ENCODE measurements around the gene CLRN1. TPM values are rescaled to one million over a fixed set of nuclear protein-coding genes. Genes with fewer than 3 reads are reported as not detected.

The CLRN1 gene
- total and polyA plus RNA-seq, 7 donors, result not detected

- Histone ChIP-seq H3K4me1 (no peaks in the 10 kb centered on the region), H3K4me3 (no peak overlapping the region)
These were observed 59.2 kb downstream of the CLRN1 start for GRCh38 chr3:150913133-150913922.

GRCh38 chr3:150912501-150912900 is 60.0 kb downstream of the CLRN1 start:
- no peak overlapping the region for H3K4me3 ChIP-seq
- intact Hi-C loops (cut with DNase I), result no loop called here
- DNase-seq, result no peak
- TF ChIP-seq CTCF (IDR thresholded peaks at IDR 0.05) (no peak), POLR2AphosphoS5 (IDR thresholded peaks at IDR 0.05) (no peak), EP300 (IDR thresholded peaks at IDR 0.05) (no peak), POLR2A (IDR thresholded peaks at IDR 0.05) (no peak)
- H3K36me3 ChIP-seq, result no peaks in the 10 kb centered on the region
- H3K4me1 ChIP-seq, result no peaks in the 10 kb centered on the region
- H3K27me3 ChIP-seq, result no peaks in the 10 kb centered on the region
- H3K9me3 ChIP-seq, result no peaks in the 10 kb centered on the region
- no peak overlapping the region for H3K27ac ChIP-seq
- WGBS, 2 donors, result 60 to 77% methylated on average over 3 of the region's 3 CpGs

More at GRCh38 chr3:150913133-150913922, 59.2 kb downstream of the CLRN1 start:
- 79% methylated on average over 4 of the region's 4 CpGs for WGBS, 2 donors
- intact Hi-C loops (cut with DNase I), result no loop called here
- H3K27me3 ChIP-seq, result no peaks in the 10 kb centered on the region
- no peak for DNase-seq
- H3K9me3 ChIP-seq, result no peaks in the 10 kb centered on the region
- H3K27ac ChIP-seq, result no peak overlapping the region
- no peaks in the 10 kb centered on the region for H3K36me3 ChIP-seq
- no peak for TF ChIP-seq CTCF (IDR thresholded peaks at IDR 0.05)
- TF ChIP-seq EP300 (IDR thresholded peaks at IDR 0.05), result no peak
- no peak for TF ChIP-seq POLR2A (IDR thresholded peaks at IDR 0.05)
- TF ChIP-seq POLR2AphosphoS5 (IDR thresholded peaks at IDR 0.05), result no peak

GRCh38 chr3:150911771-150912170 is 60.8 kb downstream of the CLRN1 start:
- intact Hi-C loops (cut with DNase I), result no loop called here
- TF ChIP-seq CTCF (IDR thresholded peaks at IDR 0.05) (no peak), POLR2A (IDR thresholded peaks at IDR 0.05) (no peak), EP300 (IDR thresholded peaks at IDR 0.05) (no peak), POLR2AphosphoS5 (IDR thresholded peaks at IDR 0.05) (no peak)
- Histone ChIP-seq H3K27ac (no peak overlapping the region), H3K9me3 (no peaks in the 10 kb centered on the region), H3K4me3 (no peak overlapping the region), H3K27me3 (no peaks in the 10 kb centered on the region), H3K4me1 (no peaks in the 10 kb centered on the region), H3K36me3 (no peaks in the 10 kb centered on the region)
- no peak for DNase-seq

- H3K36me3 ChIP-seq, result no peaks in the 10 kb centered on the region
- no peak for TF ChIP-seq EP300 (IDR thresholded peaks at IDR 0.05)
- no peak for TF ChIP-seq POLR2AphosphoS5 (IDR thresholded peaks at IDR 0.05)
- no peak for DNase-seq
- H3K4me3 ChIP-seq, result no peak overlapping the region
- no peak overlapping the region for H3K27ac ChIP-seq
- WGBS, 2 donors, result 58 to 59% methylated on average over 1 of the region's 1 CpG
- intact Hi-C loops (cut with DNase I), result no loop called here
- no peaks in the 10 kb centered on the region for H3K9me3 ChIP-seq
- no peaks in the 10 kb centered on the region for H3K27me3 ChIP-seq
- no peaks in the 10 kb centered on the region for H3K4me1 ChIP-seq
These were observed 66.1 kb downstream of the CLRN1 start for GRCh38 chr3:150906461-150906860.

- no peak for TF ChIP-seq POLR2AphosphoS5 (IDR thresholded peaks at IDR 0.05)
- TF ChIP-seq POLR2A (IDR thresholded peaks at IDR 0.05), result no peak
- no peak for TF ChIP-seq CTCF (IDR thresholded peaks at IDR 0.05)
- no peak for TF ChIP-seq EP300 (IDR thresholded peaks at IDR 0.05)
- DNase-seq, result no peak
- Histone ChIP-seq H3K36me3 (no peaks in the 10 kb centered on the region), H3K27ac (no peak overlapping the region), H3K4me1 (no peaks in the 10 kb centered on the region), H3K4me3 (no peak overlapping the region), H3K27me3 (no peaks in the 10 kb centered on the region), H3K9me3 (no peaks in the 10 kb centered on the region)
- 64 to 81% methylated on average over 1 of the region's 1 CpG for WGBS, 2 donors
- intact Hi-C loops (cut with DNase I), result no loop called here
These were observed 66.8 kb downstream of the CLRN1 start for GRCh38 chr3:150905746-150906145.

All from sigmoid colon (tissue), 7 donors.